Measurements from ENCODE around the gene GATC. TPM values are rescaled to one million over a fixed set of nuclear protein-coding genes. Genes with fewer than 3 reads are reported as not detected.

Gene GATC
- total and polyA plus RNA-seq, 2 donors (not counting 3 experiments of a cell fraction or from before 2014, with no cell fraction given), result 13.0 to 28.8 TPM

GRCh38 chr12:120455302-120455701 is 9.1 kb downstream of the GATC start:
- Histone ChIP-seq H3K9me3 (replicated peaks; ENCODE audit: control insufficient read depth, insufficient read depth, low read length) (no peaks in the 10 kb centered on the region), H3K79me2 (ENCODE audit: control insufficient read depth, insufficient read depth, low read length) (peaks cover 2% of the 10 kb centered on the region), H3K4me1 (ENCODE audit: control insufficient read depth, extremely low read depth, insufficient read depth, low read length) (no peaks in the 10 kb centered on the region), H3K9me1 (replicated peaks; ENCODE audit: control insufficient read depth, extremely low read depth, insufficient read depth, low read length) (no peaks in the 10 kb centered on the region), H3K9ac (replicated peaks; ENCODE audit: extremely low read depth, insufficient read depth, low read length) (no peak overlapping the region), H3K4me3 (replicated peaks in 1 of 3; ENCODE audit: insufficient read depth in 1 of 3, low read depth in 1 of 3, low read length in 3 of 3) (no peak overlapping the region), H3K36me3 (ENCODE audit: control insufficient read depth in 2 of 2, extremely low read depth in 1 of 2, insufficient read depth in 2 of 2, low read length in 2 of 2) (peaks cover 5 to 27% of the 10 kb centered on the region in 2 experiments), H3K4me2 (ENCODE audit: insufficient read depth, low read length) (no peak overlapping the region), H2AFZ (ENCODE audit: low read depth, low read length) (no peak overlapping the region), H4K20me1 (replicated peaks; ENCODE audit: control insufficient read depth, extremely low read depth, insufficient read depth, low read length) (peaks cover 4% of the 10 kb centered on the region), H3K27ac (ENCODE audit: insufficient read depth, low read depth, low read length) (no peak overlapping the region), H3K27me3 (ENCODE audit: control insufficient read depth in 2 of 2, insufficient read depth in 2 of 2, low read length in 2 of 2) (no peaks in the 10 kb centered on the region)
- BruUV-seq (replicated peaks), result no TSS peak
- CTCF ChIA-PET, result interaction anchor here (0.8 to 1.5 kb wide), 2 partner anchors 8 to 98 kb away, joined by 3 read pairs; no protein-coding TSS in a partner anchor
- POLR2A ChIA-PET, result no interaction called here
- TF ChIP-seq JUN (IDR thresholded peaks at IDR 0.05; ENCODE audit: borderline replicate concordance, insufficient read depth, insufficient read length, low read depth), result no peak
- TF ChIP-seq, protein P1, sequence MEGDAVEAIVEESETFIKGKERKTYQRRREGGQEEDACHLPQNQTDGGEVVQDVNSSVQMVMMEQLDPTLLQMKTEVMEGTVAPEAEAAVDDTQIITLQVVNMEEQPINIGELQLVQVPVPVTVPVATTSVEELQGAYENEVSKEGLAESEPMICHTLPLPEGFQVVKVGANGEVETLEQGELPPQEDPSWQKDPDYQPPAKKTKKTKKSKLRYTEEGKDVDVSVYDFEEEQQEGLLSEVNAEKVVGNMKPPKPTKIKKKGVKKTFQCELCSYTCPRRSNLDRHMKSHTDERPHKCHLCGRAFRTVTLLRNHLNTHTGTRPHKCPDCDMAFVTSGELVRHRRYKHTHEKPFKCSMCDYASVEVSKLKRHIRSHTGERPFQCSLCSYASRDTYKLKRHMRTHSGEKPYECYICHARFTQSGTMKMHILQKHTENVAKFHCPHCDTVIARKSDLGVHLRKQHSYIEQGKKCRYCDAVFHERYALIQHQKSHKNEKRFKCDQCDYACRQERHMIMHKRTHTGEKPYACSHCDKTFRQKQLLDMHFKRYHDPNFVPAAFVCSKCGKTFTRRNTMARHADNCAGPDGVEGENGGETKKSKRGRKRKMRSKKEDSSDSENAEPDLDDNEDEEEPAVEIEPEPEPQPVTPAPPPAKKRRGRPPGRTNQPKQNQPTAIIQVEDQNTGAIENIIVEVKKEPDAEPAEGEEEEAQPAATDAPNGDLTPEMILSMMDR (IDR thresholded peaks at IDR 0.05; ENCODE audit: extremely low read depth in 1 of 2, insufficient read depth in 1 of 2, low read depth in 1 of 2, low read length in 2 of 2), result no peak
- no peak for TF ChIP-seq POLR2A (IDR thresholded peaks at IDR 0.05; ENCODE audit: low read depth, low read length)
- no peak for TF ChIP-seq MAX (IDR thresholded peaks at IDR 0.05; ENCODE audit: insufficient read depth, insufficient read length)
- no peak for TF ChIP-seq FOS (IDR thresholded peaks at IDR 0.05; ENCODE audit: borderline replicate concordance, insufficient read depth, low read length)
- TF ChIP-seq GATA2 (IDR thresholded peaks at IDR 0.05; ENCODE audit: insufficient read depth, insufficient read length, low read depth, low read length), result no peak
- TF ChIP-seq POLR2AphosphoS5 (IDR thresholded peaks at IDR 0.05; ENCODE audit: insufficient read depth, low read depth, low read length), result no peak
- no peak for TF ChIP-seq EZH2 (IDR thresholded peaks at IDR 0.05; ENCODE audit: borderline replicate concordance, low read depth, low read length, severe bottlenecking)
- TF ChIP-seq MYC (IDR thresholded peaks at IDR 0.05; ENCODE audit: low read depth, low read length), result no peak
- DNase-seq (ENCODE audit: low read depth, low spot score), result no peak
- FAIRE-seq, result no peak
- dilution Hi-C loops (cut with MboI; ENCODE audit: extremely low pct_ligation_motif_present, low sequenced_read_pairs) (no loop called here), intact Hi-C loops (cut with micrococcal nuclease) (no loop called here)

Data from endothelial cell of umbilical vein (primary cell).